ENCODE data around the gene ORM1. TPM values are rescaled to one million over a fixed set of nuclear protein-coding genes. Genes with fewer than 3 reads are reported as not detected.

The ORM1 gene
- total and polyA plus RNA-seq, 2 of the 8 experiments (the other 6 are each of a cell fraction or from before 2014, with no cell fraction given), result 0.32 TPM; not detected in 1

GRCh38 chr9:114280636-114281472 is 42.0 kb upstream of the ORM1 start (continued):
- TF ChIP-seq PHF8 (conservative IDR thresholded peaks at IDR 0.05; ENCODE audit: low read depth, low read length) (no peak), POLR2A (IDR thresholded peaks at IDR 0.05; ENCODE audit: control extremely low read depth in 1 of 2, low read depth in 2 of 2, low read length in 2 of 2) (no peak)

Data from H1 (cell line).